ENCODE data around the gene ARHGAP4.

The ARHGAP4 gene

DNA sequence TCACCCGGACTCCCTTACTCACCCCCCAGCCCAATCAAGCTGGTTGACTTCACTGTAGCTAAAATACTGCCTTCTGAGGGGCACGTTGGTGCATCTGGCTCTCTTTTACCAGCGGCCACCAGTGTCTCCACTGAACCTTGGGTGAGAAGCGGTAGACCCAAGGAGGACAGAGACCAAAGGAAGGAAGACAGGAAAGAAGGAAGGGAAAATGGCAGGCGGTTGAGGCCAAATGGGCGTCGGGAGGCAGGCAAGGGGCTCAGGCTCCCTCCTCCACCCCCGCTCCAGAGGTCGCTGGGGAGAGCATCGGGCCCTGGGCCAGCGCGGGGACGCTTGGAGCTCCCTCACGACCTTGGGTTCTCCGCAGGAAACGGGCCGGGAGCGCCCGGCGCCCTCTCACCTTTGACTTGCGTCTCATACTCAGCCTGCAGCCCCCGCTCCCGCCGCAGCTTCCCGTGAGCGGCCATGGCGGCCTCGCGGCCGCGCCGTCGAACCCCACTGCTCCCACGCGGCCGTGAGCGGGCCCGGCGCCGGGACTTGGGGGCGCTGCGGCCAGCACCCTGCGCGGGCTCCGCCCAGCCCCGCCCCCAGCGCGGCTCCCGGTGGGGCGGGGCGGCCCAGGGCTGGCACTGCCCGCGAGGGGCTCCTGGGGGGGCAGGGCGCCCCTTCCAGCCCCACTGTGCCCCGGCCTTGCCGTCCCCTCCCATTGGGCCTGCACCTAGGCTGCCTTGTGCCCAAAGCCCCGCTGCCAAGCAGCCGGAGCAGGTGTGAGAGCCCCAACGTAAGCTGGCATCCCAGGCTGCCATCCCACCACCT is at the start of gene ARHGAP4:
ARHGAP4 (minus strand) TSS at position 526 of the 813 bp plus-strand sequence; CDS start at position 464, 62 bp downstream.
- no peak for DNase-seq (ENCODE audit: low spot score)

GRCh38 chrX:153974726-153975286 is 48.7 kb upstream of the ARHGAP4 start:
- DNase-seq (ENCODE audit: low spot score) = no peak

GRCh38 chrX:153974003-153974725 is 48.1 kb upstream of the ARHGAP4 start:
- no peak for DNase-seq (ENCODE audit: low spot score)

GRCh38 chrX:153973127-153974002 is 47.3 kb upstream of the ARHGAP4 start:
- DNase-seq (ENCODE audit: low spot score) = no peak

GRCh38 chrX:153972368-153973126 is 46.5 kb upstream of the ARHGAP4 start, which contains the start of gene TMEM187:
Gene TMEM187, plus strand, starts transcription at chrX:153972754. Its CDS starts 9,309 bp downstream, at chrX:153982063.
- DNase-seq (ENCODE audit: low spot score) = peak; percentile 82

- DNase-seq (ENCODE audit: low spot score) = peak; percentile 86
These were observed 45.6 kb upstream of the ARHGAP4 start, which contains the start of gene HCFC1 for GRCh38 chrX:153971450-153972367. Gene HCFC1, minus strand, starts transcription at chrX:153971818. Its CDS starts 978 bp downstream, at chrX:153970840.

DNA sequence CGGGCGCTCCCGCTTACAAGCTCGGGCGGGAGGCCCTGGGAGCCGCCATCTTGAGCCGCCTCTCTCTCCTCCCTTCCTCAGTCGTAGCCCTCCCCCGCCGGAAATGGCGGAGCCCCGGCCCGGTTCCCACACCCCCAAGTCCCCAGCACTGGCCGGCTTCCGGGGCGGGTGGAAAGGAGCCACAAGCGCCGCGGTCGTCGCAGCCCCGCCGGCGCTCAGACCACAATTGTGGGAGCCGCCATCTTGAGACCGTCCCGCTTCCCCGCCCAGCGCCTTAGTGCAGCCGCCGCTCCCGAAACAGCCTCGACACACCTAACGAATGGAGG is 45.0 kb upstream of the ARHGAP4 start:
- DNase-seq (ENCODE audit: low spot score) = peak; percentile 84

GRCh38 chrX:153970357-153971123 is 44.5 kb upstream of the ARHGAP4 start:
- peak; percentile 81 for DNase-seq (ENCODE audit: low spot score)

DNA sequence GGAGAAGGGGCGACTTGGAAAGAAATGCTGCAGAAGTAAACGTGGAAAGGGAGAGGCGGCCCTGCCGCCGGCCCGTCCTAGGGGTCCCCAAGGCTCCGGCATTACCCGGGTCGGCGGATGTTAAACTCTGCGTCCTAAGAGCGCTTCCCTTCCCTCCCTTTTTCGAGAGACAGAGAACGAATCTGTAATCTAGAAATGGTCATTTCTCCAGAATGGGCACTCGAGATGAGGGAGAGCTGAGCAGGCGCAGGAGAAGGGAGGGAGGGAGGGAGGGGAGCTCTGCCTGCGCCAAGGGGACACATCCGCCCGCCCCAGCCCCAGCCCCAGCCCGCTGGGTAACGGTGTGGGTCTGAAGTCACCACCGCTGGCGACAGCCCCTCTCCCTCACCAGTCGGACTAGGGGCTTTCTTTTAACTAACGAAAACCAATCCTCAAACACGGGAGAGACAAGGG is 43.9 kb upstream of the ARHGAP4 start:
- DNase-seq (ENCODE audit: low spot score) = peak; percentile 59

DNA sequence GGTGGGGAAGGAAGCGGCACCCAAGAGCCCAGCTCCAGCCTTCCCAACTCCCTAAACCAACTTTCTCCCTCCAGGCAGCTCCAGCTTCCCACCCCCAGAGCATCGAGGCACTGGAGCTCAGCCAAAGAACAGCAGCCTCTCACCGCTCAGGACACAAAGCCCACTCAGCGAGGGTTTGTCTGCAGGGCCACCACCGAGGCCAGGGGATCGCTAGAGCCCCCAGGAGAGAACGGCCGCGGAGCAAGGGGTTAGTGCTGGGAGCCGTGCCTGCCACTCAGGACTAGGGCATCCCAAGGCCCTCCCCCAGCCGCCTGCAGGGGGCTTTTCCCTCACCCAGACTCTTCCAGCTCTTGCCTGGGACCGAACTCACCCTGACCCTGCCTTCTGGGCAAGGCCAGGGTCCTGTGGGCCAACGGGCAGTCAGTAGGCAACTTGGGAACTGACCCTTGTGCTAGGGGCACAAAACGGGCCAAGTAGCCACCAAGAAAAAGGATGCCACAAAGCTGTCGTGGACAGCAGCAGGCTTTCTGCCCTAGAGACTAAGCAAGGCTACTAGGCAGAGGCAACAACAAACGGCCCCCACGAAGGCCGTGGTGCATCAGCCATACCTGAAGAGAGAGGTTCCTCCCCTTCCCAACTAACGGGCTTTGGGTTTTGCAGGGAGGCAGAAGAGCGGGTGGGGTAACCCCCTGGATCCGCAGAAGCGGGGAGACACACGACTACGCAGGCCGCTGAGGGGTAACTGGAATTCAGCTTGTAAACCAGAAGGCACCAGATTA is 43.2 kb upstream of the ARHGAP4 start:
- DNase-seq (ENCODE audit: low spot score) = no peak

- DNase-seq (ENCODE audit: low spot score) = no peak
These were observed 42.7 kb upstream of the ARHGAP4 start for GRCh38 chrX:153968754-153969124.

DNA sequence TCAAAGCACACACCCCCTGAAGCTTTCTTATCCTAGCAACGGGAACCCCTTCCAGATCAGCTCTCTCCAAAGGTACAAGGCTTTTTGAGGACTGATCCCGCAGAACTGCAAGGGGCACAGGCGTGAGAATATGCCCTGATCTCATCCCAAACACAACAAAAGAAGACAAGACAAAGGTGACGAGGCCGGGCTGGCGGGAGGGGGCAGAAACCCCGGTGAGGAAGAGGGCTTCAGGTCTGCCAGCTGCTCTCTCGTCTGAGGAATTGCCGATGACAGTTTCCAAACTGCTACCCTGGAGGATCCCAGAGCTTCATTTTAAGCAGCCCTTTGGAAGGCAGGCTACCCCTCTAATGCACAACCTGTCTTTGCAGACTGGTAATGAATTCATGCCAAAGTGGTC is 42.2 kb upstream of the ARHGAP4 start:
- DNase-seq (ENCODE audit: low spot score) = no peak

DNA sequence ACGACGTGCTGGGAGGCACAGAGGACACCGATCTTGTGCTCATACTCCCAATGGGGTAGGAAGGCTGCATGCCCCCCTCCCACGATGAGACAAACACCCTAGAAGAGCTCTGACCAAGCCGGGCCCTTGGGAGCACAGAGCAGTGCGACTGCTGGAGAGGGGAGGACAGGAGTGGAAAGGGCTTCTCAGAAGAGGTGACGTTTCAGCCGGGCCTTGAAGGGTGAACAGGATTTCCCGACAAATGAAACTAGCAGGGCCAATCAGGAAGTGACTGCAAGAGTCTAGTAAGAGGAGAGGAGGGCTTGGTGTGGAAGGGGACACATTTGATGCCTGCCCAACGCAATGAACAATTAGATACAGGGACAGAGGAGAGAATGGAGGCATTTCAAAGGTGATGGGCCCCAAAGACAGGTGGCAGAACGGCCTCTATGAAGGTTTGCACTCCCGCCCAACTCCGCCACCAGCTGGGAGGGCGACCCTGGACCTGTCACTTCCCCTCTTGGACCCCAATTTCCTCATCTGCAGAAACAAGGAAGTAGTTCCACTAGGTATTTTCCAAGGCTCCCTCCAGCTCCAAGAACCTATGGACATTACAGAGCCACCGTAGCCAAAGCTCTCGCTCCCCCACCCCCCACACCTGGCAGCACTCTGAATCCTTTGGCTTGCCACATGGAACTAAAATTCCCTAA is 41.6 kb upstream of the ARHGAP4 start:
- DNase-seq (ENCODE audit: low spot score) = no peak

- no peak for DNase-seq (ENCODE audit: low spot score)
These were observed 40.9 kb upstream of the ARHGAP4 start for GRCh38 chrX:153966841-153967535.

DNA sequence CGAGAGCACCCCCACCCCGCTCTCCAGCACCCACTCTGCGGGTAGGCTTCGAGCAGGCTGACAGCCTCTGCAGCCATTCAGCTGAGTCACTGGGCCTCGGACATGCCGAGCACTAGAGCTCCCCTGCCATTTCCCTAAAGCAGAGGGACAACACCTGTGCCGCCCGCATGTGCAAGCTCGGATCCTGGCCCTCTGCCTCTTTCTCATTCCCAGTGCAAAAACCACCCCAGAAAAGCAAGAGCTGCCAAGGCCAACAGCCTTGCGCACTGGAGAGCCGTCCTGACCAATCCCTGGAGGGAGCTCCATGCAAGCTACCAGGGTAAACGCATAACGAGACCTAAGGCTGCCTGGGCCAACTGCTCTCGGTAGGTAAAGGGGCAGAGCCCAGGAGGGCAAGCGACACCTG is 40.2 kb upstream of the ARHGAP4 start:
- DNase-seq (ENCODE audit: low spot score) = peak; percentile 84

DNA sequence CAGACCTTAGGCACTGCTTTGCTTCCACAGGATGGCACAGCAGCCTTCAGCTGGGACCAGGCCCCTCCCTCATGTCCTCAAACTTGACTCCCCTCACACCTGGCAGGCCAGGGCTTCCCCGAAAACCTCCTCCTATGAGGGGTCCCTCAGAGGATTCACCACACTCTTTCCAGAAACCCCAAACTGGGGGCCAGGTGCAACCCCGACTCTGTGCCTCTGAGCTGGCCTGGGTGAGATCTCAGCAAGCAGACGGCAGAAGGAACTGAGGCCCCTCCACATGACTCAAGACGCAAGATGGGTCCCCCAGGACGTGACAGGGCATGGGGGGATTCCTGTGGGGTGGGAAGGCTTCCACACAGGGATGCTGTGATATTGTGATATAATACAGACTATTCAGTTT is 39.3 kb upstream of the ARHGAP4 start:
- DNase-seq (ENCODE audit: low spot score) = no peak

DNA sequence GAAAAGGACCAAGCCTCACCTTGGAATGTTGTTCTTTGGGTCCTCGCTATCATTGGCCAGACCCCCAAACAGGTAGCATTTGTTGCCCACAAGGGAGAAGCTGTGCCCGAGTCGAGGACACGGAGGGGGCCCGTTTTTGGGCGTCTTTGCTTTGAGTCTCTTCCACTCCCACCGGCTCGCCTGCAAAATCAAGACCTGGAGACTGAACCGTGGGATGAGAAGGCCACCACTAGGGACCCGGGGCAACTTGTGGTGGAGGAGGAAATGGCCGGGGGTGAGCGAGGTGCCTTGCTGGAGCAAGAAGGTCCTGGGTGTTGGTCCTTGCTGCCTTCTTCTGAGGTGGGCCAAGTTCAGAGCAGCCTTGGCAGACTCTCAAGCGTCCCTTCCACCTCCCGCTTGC is 38.0 kb upstream of the ARHGAP4 start:
- no peak for DNase-seq (ENCODE audit: low spot score)
